Frontal cortex (tissue), 4 donors: ENCODE data around the gene STYXL1. TPM values are rescaled to one million over a fixed set of nuclear protein-coding genes. Genes with fewer than 3 reads are reported as not detected.

Experiments used
- DNase-seq, 2 donors: peaks; one replicate each; pipeline ENCODE4 v3.0.0; 2012; ENCODE audit warnings: low spot score in 2 of 2
- FAIRE-seq: peaks from 2 replicates; lab custom pipeline; 2012; peaks lifted over from hg19 to GRCh38; lab: Jason Lieb, UNC
- total RNA-seq: library from RNA; depleted of rRNA; stranded (reverse); fragments of >200 nt; gene quantifications from one replicate; pipeline ENCODE4 v1.2.3, GENCODE V29; 2014
- donor health status: control.
- donor health status: control.
- donor health status: control.

The STYXL1 gene
- total RNA-seq, 1 donor from 2014 or later: 16.3 TPM

GRCh38 chr7:75984130-75985008 lies 63.4 kb downstream of the STYXL1 start:
- DNase-seq (peak in 1 of 2 donors; percentile 28), FAIRE-seq (no peak)

- FAIRE-seq: no peak
Observed at GRCh38 chr7:75983471-75984129, 64.2 kb downstream of the STYXL1 start.

GRCh38 chr7:75982306-75983064 lies 65.3 kb downstream of the STYXL1 start:
- FAIRE-seq: no peak
- DNase-seq: no peak

More at GRCh38 chr7:75983471-75984129, 64.2 kb downstream of the STYXL1 start:
- DNase-seq: peak in 1 of 2 donors; percentile 36

DNA sequence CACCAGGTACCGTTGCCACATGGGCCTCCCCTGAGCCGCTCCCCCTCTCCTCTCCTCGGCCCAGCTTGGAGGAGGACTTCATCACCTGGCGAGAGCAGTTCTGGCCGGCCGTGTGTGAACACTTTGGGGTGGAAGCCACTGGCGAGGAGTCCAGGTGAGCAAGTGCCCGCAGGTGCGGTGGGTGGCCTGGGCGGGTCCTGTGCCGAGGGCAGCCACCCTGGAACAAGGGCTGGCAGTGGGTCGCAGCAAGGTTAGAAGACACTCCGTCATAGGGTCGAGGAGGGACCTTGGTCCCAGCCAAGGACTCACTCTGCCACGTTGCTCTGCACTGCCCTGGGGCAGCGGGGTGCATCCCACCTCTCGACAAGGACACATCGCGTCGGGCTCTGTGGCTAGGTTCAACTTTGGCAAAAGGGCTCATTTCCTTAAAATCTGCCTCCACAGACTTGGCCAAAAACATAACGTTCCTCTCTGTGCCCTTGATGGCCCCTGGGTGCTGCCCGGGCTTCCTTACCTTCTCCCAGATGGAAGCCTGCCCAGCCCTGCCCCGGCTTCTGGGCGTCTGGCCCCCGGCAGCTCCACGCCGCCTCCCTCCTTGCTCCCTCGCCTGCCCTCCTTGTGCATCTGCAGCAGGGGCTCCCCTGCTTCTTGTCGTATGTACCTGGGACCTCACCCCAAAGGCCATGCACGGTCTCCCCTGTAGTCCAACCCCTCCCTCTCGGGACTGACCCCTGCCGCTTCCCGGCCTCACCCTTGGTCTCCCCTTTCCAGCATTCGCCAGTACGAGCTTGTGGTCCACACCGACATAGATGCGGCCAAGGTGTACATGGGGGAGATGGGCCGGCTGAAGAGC lies 66.1 kb downstream of the STYXL1 start:
- DNase-seq: no peak
- FAIRE-seq: no peak

GRCh38 chr7:75981203-75981452 lies 66.7 kb downstream of the STYXL1 start:
- FAIRE-seq: no peak
- DNase-seq: no peak

DNA sequence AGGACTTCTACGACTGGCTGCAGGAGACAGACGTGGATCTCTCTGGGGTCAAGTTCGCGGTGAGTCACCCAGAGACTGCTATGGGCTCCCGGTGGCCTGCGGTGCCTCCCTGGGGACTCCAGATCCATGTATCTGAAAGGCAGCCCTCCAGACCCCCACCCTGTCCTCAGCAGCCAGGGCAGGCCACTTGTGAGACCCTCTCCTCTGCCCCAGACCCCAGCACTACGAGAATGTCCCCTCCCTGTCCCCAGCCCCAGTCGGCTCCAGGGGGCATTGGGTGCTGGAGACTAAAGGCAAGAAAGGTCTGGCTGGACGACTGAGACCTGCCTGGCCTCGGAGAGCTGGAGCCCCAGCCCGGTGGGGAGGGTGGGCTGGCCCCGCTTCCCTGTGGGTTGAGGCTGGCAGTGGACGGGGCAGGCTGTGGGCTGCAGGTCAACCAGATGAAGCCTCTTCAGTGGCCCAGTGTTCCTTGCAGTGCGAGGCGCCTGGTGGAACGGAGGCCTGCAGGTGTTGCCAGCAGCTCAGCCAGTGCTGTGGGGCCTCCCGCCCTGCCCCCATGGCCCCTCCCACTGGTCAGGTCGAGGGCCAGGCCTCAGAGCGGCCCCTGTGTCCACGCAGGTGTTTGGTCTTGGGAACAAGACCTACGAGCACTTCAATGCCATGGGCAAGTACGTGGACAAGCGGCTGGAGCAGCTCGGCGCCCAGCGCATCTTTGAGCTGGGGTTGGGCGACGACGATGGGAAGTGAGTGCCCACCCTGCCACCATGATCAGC lies 67.2 kb downstream of the STYXL1 start:
- FAIRE-seq (no peak), DNase-seq (peak in 1 of 2 donors; percentile 26)

DNA sequence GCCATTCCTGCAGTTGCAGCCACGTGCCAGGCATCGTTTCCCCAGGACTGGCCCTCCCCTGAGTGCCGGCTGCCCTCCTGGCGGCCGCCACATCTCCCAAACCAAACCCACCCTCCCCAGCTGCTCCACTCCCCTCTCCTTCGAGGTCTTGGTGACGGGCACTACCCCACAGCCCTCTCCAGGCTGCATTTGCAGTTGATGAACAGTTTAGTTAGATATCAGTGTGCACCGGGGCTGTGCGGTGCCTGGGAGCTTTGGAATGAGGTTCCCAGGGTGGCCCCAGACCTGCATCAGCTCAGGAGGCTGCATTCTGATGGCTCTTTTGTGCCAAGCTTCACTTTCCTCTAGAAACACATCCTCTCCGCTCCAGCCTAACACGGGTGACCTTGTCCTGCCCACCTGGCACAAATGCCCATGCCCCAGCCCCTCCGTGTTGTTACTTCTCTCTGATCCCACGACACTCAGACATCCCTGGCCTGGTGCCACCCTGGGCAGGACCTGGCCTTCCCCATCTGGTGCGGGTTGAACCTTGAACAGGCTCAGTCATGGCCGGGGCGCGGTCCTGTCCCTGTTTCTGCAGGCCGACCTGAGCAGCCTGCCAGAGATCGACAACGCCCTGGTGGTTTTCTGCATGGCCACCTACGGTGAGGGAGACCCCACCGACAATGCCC lies 67.9 kb downstream of the STYXL1 start:
- DNase-seq: no peak
- FAIRE-seq: no peak

DNA sequence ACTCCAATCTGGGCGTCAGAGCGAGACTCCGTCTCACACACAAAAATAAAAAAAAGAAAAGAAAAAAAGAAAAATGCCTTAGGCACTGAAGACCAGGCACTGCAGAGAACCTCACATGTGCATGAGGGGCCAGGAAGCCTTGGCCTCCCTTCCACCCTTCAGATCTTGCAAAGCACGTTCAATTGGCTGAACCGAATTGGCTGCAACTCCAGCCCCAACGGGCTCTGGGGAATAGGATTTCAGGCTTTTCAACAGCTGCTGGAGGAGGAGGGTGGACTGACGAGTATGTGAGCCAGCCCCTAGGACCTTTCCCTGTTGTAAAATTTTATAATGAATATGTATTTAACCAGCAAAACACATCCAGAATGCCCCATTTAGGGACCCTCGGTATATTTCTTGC lies 70.1 kb downstream of the STYXL1 start:
- FAIRE-seq (no peak), DNase-seq (no peak)

- DNase-seq (no peak), FAIRE-seq (no peak)
Observed at GRCh38 chr7:75971961-75972763, 75.6 kb downstream of the STYXL1 start.

- DNase-seq (no peak), FAIRE-seq (no peak)
Observed at GRCh38 chr7:75971309-75971960, 76.4 kb downstream of the STYXL1 start.

DNA sequence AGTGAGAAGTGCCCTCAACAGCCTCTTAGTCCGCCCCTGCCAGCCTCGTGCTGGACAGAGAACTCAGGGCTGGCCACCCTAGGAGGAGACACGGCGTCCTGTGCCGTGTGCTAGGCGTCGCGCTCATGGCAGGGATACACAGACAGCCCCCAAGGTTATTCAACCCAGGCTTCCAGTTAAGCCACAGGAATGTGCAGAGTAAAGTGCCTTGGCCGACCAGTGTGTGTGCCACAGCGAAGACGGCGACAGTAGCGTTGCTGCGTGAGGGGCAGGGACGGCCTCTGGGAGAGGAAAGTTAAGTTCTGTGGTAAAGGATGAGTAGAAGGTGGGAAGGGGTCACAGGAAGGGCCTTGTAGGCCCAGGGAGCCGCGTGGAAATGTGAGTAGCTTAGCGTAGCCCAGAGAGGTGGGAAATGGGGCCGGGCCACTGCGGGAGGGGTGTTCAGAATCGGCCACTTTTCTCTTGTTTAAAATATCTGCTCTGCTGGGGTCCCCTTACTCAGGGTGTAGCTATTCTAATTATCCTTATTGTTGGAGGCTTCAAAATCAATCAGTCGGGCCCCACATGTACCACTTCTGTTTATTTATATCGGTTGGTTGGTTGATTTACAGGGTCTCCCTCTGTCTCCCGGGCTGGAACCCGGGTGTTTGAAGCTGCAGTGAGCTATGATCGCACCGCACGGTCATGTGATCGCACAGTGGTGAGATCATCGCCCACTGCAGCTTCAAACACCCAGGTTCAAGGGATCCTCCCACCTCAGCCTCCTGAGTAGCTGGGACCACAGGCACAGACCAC lies 77.9 kb downstream of the STYXL1 start:
- FAIRE-seq (no peak), DNase-seq (no peak)

DNA sequence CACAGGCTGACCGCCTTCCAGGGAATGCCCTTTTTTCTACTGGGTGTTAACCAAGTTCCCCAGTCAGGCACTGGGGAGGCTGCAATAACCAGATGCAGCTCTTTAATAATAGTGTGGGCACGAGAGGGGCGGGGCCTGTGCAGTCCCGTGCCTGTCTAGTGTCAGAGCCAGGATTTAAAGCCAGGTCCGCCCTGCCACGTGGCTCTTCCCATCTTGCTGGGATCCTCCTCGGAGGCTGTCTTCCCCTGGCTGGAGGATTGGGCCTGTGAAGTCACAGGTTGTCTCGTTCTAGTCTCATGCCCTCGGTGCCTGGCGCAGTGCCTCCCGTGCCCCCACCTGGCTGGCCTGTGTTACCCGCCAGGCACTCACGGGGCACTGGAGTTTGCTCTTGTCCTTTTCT lies 78.6 kb downstream of the STYXL1 start:
- FAIRE-seq (no peak), DNase-seq (no peak)

DNA sequence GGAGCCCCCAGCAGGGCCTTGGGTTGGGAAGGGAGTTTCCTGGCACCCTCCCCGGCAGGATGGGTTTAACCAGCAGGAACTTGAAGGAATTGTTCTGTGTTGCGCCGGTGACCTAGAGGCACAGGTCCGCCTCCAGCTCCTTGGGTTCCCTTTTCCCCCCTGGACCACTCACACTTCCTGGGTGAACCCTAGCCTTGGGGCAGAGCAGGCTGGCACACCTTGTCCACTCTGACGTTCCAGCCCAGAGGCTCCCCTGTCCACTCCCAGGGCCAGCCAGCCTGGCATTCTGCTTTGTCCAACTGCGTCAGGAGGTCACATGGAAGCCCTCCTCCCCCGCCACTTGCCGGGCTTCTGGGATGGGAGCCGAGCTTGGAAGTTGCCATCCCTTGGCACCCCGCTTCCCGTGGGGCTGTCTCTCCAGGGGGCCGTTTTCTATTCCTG lies 79.2 kb downstream of the STYXL1 start:
- DNase-seq (no peak), FAIRE-seq (no peak)

DNA sequence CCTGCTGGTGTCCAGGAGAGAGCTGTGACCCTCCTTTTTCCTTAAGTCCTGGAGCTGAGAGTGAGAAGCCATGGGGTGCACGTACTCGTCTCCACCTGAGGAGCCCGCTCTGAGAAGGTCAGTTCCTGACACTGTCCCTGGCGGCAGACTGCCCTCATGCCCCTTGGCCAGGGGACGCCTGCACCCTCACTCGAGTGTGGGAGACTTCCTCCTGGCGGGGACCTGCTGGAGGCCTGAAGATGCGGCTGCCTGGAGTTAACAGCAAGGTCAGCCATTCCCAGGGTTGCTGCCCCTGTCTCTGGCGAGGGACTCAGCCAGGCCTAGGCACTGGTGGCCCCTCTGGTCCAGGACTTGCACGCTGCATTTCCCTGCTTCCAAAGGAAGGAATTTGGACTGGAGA lies 79.8 kb downstream of the STYXL1 start:
- DNase-seq: no peak
- FAIRE-seq: no peak

- FAIRE-seq (no peak), DNase-seq (no peak)
Observed at GRCh38 chr7:75967487-75967997, 80.3 kb downstream of the STYXL1 start.

DNA sequence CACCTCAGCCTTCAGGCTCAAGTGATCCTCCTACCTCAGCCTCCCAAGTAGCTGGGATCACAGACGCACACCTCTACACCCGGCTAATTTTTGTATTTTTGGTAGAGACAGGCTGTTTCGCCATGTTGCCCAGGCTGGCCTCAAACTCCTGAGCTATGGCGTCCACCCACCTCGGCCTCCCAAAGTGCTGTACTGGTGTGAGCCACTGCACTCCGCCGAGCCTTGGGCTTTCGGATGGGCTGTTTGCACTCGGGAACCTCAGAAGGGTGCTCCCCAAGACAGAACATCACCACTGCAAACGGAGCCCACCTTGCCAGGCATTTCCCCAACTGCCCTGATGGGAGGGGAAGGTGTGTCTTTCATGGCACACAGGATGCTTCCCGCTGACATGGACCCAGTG lies 80.7 kb downstream of the STYXL1 start:
- no peak for DNase-seq
- no peak for FAIRE-seq
